Measurements from ENCODE around the gene SCRN3.

The SCRN3 gene

GRCh38 chr2:174473796-174474195 lies 78.3 kb downstream of the SCRN3 start:
- no peak overlapping the region for H3K9ac ChIP-seq (ENCODE audit: low read length)
- no peaks in the 10 kb centered on the region for H3K36me3 ChIP-seq (ENCODE audit: low read length)
- H3K79me2 ChIP-seq (ENCODE audit: insufficient read depth, low read length) = no peaks in the 10 kb centered on the region
- H3K27ac ChIP-seq (ENCODE audit: low read depth, low read length) = no peak overlapping the region
- no peak overlapping the region for H3K4me2 ChIP-seq (ENCODE audit: low read depth, low read length, poor library complexity, severe bottlenecking)
- no peaks in the 10 kb centered on the region for H3K9me3 ChIP-seq (ENCODE audit: insufficient read depth, low read length)
- TF ChIP-seq CTCF (IDR thresholded peaks at IDR 0.05; ENCODE audit: insufficient read depth, low read length, poor library complexity, severe bottlenecking) = no peak
- TF ChIP-seq EZH2phosphoT487 (conservative IDR thresholded peaks at IDR 0.05; ENCODE audit: low read length) = no peak
- H3K4me3 ChIP-seq (ENCODE audit: insufficient read depth, low read length, poor library complexity, severe bottlenecking) = no peak overlapping the region
- no peaks in the 10 kb centered on the region for H4K20me1 ChIP-seq (ENCODE audit: low read depth, low read length)
- no peaks in the 10 kb centered on the region for H3K27me3 ChIP-seq (ENCODE audit: low read length)
- no peaks in the 10 kb centered on the region for H3K9me2 ChIP-seq (replicated peaks; ENCODE audit: insufficient read depth, low read length)
- no peaks in the 10 kb centered on the region for H3F3A ChIP-seq (ENCODE audit: insufficient read depth)
- H2AFZ ChIP-seq (ENCODE audit: low read depth, low read length, severe bottlenecking) = no peak overlapping the region

- no peaks in the 10 kb centered on the region for H3K9me2 ChIP-seq (replicated peaks; ENCODE audit: insufficient read depth, low read length)
- TF ChIP-seq EZH2phosphoT487 (conservative IDR thresholded peaks at IDR 0.05; ENCODE audit: low read length) = no peak
These were observed 82.2 kb downstream of the SCRN3 start for GRCh38 chr2:174477759-174478158.

More at GRCh38 chr2:174477759-174478158, 82.2 kb downstream of the SCRN3 start:
- no peak overlapping the region for H2AFZ ChIP-seq (ENCODE audit: low read depth, low read length, severe bottlenecking)
- no peak overlapping the region for H3K4me3 ChIP-seq (ENCODE audit: insufficient read depth, low read length, poor library complexity, severe bottlenecking)
- no peak overlapping the region for H3K9ac ChIP-seq (ENCODE audit: low read length)
- H3K9me3 ChIP-seq (ENCODE audit: insufficient read depth, low read length) = no peaks in the 10 kb centered on the region
- H3K79me2 ChIP-seq (ENCODE audit: insufficient read depth, low read length) = no peaks in the 10 kb centered on the region
- H3K36me3 ChIP-seq (ENCODE audit: low read length) = no peaks in the 10 kb centered on the region
- no peaks in the 10 kb centered on the region for H3K27me3 ChIP-seq (ENCODE audit: low read length)
- H3F3A ChIP-seq (ENCODE audit: insufficient read depth) = no peaks in the 10 kb centered on the region
- no peak overlapping the region for H3K4me2 ChIP-seq (ENCODE audit: low read depth, low read length, poor library complexity, severe bottlenecking)
- H3K27ac ChIP-seq (ENCODE audit: low read depth, low read length) = no peak overlapping the region
- no peaks in the 10 kb centered on the region for H4K20me1 ChIP-seq (ENCODE audit: low read depth, low read length)
